NCI-H1694 (cell line): Measurements from ENCODE around the gene CAPN14.
A peak's percentile ranks its signal among the peaks of the same experiment; 100 is the strongest.

Source experiments
- DNase-seq: peaks from one replicate; lab custom pipeline; 2025; lab: John Stamatoyannopoulos, UW

The CAPN14 gene

GRCh38 chr2:31241625-31242270, 24.4 kb upstream of the CAPN14 start:
- no peak for DNase-seq

DNA sequence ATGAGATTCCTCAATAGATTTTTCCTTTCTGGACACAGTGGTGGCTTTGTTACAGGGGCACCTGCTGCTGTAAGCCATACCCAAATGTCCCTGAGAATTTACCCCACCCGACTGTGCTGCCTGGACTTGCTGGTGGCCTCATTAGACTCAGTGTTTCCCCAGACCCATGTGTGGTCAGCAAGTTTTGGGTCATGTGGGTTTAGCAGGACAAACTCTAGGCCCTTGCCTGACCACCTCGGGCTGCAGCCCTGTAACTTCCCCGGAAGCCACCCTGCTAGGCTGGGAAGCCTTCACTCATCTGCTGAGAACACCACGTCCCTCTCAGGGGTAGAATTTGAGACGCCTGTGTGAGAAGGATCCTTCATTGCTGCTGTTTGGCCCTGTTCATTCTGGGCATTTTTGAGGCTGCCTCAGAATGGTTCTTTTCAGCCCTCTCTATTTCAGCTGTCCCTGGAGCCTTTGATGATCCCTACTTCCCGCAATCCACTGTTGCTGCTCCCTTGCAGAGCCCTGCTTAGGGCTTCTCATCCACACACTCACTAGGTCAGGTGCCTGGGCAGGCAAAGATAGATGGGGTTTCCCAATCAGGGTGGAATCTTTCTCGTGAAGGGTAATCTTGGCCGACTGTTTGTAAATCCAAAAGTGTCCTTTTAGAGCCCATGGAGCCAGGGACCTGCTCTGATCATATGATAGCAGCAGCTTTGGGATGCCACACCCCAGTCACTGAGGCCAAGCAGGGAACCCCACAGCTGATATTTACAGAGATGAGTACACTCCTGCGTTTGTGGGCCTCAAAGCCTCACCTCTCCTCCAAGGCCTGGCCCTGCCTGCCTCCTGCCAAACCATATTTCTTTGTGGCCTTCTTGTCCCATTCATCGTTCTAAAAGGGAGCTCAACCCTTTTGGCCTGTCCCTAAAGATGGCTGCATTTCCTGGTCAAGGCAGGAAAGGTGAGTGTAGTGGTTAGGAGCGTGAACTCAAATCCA, 23.4 kb upstream of the CAPN14 start:
- no peak for DNase-seq

DNA sequence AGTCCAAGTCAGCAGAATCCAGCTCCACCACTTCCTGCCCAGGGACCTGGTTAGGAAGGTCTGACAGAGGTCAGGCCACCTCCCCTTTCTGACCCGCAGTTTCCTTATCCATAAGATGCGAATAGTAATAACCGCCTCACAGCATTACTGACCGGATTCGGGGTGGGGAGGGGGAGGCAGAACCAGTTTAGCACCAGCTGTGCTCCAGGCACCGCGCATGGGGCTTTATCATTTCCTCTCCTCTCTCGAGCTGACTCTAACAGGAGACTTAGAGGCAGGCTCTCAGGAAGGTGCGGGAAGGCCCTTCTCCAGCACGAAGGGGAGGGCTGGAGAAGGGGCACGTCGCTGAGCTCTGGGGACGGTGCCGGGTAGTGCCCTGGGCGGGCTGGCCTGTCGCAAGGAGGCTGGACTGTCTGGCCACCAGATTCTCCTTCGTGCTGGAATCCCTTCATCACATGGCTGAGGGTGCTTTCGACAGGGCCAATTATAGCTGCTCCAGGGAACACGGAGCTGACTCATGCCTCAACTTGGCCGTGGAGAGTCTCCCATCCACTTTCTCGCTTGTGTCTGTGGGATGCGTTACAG, 22.4 kb upstream of the CAPN14 start:
- no peak for DNase-seq

DNA sequence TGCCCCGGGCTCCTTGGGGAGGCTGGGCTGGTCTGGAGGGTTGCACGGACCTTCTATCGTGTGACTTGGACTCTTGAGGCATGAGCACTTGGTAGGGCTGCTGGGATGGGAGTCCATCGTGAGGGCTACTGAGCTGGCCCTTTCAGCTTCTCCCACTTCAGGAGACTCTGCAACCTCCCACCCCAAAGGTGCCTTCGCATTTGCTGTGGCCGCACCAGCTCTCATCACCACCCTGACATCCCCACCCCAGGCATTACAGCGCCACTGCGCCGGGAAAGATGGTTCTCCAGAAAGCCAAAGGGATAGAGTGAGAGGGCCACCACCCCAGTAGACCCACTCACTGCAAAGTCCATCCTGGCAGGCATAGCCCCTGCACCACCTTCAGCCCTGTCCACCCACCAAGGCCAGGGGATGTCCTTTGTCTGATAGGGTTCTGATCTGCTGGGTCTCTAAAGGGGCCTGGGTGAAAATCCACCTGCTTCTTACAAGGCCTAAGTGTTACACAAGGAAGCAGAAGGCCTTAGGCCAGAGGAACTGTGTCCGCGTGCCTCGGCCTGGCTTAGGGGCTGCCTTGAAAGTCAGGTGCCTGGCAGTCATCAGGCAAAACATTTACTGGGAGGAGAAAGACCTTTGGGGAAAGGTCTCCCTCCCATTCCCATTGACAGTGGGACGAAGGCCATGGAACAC, 21.7 kb upstream of the CAPN14 start:
- DNase-seq = no peak

GRCh38 chr2:31238126-31238905, 21.0 kb upstream of the CAPN14 start:
- DNase-seq = no peak

GRCh38 chr2:31237348-31238017, 20.2 kb upstream of the CAPN14 start:
- DNase-seq = no peak

DNA sequence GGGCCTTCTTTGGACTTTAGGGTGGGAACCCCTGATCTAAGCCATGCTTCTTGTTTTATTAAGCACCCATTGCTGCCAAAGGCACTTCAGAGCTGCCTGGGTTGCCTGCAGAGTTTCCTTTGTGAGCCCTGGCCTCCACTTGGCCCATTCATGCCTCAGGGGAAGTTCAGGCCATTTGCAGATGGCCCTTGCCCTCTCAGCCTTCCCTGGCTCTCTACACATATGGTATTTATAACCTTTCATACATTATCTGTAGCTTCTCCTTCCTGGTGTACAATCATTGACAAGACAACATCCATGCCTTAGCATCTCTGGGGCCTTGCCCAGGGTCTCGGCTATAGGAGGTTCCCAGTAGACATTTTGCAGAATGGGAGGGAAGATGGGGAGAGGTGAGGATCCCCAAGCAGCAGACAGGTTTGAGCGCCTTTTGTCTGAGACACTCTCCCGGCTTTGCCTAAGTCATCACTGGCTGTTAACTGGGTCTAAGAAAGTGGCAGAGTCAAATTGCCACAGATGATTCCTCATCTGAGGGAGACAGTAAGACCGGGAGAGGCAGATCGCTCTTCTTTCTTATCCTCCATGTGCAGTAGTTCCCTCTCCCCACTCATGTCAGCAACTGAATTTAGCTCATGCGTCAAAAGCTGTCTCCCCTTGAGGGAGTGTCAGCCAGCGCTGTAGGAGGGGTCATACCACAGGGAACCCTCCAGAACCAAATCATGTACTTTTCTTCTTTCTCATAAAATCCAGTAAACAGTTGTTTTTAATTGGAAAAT, 19.3 kb upstream of the CAPN14 start:
- DNase-seq = no peak

DNA sequence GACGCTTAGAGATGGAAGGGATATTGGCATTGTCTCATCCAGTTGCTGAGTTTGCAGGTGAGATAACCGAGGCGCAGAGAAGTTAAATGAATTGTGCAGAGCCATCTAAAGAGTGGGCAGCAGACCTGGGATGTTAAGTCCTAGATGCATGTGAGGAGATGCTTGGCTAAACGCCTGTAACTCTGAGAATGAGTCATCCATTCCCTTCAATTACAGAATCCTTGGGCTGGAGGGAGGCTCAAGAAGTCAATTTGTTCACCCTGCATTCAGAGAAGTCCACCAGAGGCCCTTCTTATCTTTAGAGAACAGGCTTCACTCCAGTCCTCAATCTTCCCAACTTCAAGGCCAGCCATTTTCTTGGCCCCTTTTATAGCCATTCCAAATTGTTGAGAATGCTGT, 18.2 kb upstream of the CAPN14 start:
- DNase-seq = no peak

DNA sequence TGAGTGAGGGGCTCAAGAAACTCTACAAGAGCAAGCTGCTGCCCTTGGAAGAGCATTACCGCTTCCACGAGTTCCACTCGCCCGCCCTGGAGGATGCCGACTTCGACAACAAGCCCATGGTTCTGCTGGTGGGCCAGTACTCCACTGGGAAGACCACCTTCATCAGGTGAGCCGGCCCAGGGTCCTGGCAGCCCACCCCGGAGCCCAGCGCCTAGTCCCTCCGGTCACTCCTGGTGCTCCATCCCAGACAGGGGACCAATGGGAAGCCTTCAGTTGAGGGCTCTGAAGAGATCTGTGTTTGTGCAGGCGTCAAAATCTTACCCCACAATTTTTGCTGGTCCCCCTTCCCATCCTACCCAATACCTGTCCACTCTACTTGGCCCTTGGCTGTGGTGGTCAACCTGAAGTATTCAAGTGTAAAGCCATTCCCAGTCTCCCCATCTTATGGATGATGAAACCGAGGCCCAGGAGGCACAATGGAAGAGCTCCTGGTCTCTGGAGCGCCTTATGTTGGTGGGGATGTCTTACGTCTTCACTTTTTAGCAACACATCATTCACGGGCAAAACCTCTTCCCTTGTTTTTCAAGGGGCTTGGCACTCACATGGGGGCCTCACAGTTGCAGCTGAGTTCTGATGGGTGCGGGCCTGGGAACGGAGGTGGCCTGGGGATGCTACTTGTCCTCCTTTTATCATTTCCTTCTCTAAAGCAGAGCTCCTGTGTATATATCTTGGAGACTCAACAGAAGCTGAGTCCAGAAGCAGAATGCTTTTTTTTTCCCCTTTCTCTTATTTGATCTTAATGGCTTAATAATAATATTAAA, 17.6 kb upstream of the CAPN14 start:
- DNase-seq = no peak

DNA sequence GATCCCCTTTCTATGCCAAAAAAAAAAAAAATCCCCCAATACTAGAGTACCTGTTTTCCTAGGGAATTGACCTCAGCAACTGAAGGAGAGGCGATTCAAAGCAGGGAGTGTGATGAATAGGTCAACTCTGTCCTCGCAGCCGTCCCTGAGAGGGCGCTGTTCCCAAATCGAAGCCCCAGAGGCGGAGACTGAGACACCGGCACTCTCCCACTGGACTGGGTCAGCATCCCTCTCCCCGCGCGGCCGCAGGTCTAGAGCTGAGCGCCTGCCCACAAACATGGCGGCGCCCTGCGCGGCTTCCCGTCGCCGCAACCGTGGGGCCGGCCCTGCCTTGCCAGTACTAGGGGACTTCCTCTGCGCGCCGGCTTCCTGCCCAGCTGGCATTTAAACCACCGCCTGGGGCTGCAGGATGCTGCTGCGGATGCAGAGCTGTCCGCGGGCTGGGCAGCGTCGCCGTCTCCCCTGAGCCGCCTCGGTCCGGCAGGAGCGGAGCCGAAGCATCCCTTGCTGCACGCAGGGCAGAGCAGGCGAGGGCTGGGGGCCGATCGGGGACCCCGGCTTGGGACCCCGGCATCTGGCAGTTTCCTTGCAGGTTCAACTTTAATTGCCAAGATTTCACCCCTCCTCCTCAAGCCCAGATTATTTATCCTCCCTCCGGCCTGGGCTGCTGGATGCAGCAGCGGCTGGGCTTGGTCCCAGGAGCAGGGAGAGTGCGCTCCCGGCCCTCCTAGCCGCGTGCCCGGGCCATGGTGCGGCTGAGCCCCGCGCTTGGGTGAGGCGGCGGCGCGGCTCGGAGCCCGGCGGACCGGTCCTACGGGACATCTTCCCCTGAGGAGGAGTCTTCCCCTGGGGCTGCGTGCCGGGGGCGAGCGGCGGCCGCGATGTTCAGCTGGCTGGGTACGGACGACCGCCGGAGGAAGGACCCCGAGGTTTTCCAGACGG, 16.7 kb upstream of the CAPN14 start, which contains the start of gene EHD3:
EHD3 (plus strand) TSS at position 412 of the 942 bp plus-strand sequence; CDS start at position 882, 470 bp downstream.
- peak; percentile 88 for DNase-seq

- DNase-seq = no peak
Measured at GRCh38 chr2:31233231-31233630, 15.9 kb upstream of the CAPN14 start.

- DNase-seq = no peak
Measured at GRCh38 chr2:31232586-31232985, 15.3 kb upstream of the CAPN14 start.

DNA sequence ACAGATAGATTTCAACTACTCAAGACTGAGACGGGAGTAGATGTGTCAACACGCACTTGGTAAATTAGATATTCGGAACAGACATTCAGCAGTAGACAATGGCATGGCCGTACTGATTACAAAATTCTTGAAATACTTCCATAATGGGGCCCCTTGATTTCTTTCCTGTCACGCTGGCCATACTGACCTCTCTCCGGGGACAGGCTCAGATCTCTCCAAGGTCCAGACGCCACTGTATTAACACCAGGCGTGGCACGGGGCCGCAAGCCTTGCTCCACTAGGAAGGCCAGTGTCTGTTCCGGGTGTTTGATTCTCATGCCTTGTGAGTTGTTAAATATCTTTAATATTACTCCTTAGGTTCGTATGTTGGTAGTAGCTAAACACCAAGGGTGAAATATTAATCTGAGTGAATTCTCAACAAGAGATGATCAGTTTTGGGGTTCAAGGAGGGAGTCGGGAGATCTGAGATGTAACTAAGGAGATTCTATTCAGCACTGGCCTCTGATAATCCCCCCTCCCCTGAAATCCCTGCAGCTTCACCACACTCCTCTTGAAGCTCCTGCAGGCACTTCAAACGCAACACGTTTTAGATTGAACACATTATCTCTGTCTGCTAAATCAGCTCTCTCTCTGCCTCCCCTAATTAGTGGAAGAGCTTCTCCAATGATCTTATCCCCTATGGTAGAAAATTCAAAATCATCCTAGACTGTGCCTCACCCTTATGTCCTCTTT, 14.4 kb upstream of the CAPN14 start:
- DNase-seq = no peak

- no peak for DNase-seq
Measured at GRCh38 chr2:31230751-31231150, 13.4 kb upstream of the CAPN14 start.

- DNase-seq = no peak
Measured at GRCh38 chr2:31228717-31229116, 11.4 kb upstream of the CAPN14 start.

DNA sequence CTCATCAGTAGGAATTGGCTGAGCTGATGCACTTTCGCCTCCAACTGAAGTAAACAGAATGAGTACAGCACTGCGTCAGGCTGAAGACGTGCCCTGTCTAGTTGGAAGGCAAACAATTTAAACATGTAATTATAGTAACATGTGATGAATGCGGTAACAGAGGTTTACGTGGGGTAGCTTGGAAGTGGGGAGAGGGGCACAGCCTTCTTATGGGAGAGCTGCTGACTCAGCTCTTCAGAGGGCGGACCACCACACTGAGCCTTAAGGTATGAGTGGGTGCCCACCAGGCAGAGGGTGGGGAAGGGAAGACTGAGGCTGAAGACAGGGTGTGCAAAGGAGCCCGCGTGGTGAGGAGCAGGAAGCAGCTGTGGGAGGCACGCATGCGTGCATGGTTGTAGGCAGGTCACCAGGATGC, 10.4 kb upstream of the CAPN14 start:
- peak; percentile 14 for DNase-seq

GRCh38 chr2:31227110-31227509, 9.8 kb upstream of the CAPN14 start:
- no peak for DNase-seq
